H1 (cell line): ENCODE results near the gene PPP1CC. TPM values are rescaled to one million over a fixed set of nuclear protein-coding genes. Genes with fewer than 3 reads are reported as not detected.

Source experiments
- CTCF ChIA-PET: fragments of 300-600 bp; sonication (Branson Sonifier 250); formaldehyde crosslinking; loops from one replicate; lab custom pipeline; 2021; ENCODE audit not compliant: partially characterized antibody; lab: Charles Lee
- POLR2A ChIA-PET: fragments of 300-600 bp; sonication (Branson Sonifier 250); formaldehyde crosslinking; loops from one replicate; lab custom pipeline; 2021; ENCODE audit warnings: inconsistent platforms; ENCODE audit not compliant: partially characterized antibody; lab: Charles Lee
- DNase-seq, 2 experiments: peaks; one replicate each; pipeline versions ENCODE4 v3.0.0 to v3.0.0-alpha.2; 2010 to 2022; ENCODE audit warnings: low spot score in 2 of 2, low read depth in 1 of 2, mixed read lengths in 1 of 2
- FAIRE-seq: peaks from 2 replicates; lab custom pipeline; 2011; peaks lifted over from hg19 to GRCh38; lab: Jason Lieb, UNC
- H2AFZ ChIP-seq: 2 replicates; pipeline ENCODE4 v1.8.1; 2012; ENCODE audit warnings: low read length, inconsistent platforms
- H2AK5ac ChIP-seq: 2 replicates; pipeline ENCODE4 v1.6.1; 2013; ENCODE audit warnings: low read depth, low read length
- H2BK120ac ChIP-seq: replicated peaks from 2 replicates; pipeline ENCODE3; 2013; ENCODE audit warnings: low read depth, low read length, inconsistent platforms
- H2BK12ac ChIP-seq: 2 replicates; pipeline ENCODE4 v1.6.1; 2013; ENCODE audit warnings: low read depth, low read length
- H2BK15ac ChIP-seq: 2 replicates; pipeline ENCODE4 v1.6.1; 2013; ENCODE audit warnings: low read length
- H2BK20ac ChIP-seq: 2 replicates; pipeline ENCODE4 v1.6.1; 2013; ENCODE audit warnings: low read length
- H2BK5ac ChIP-seq: 2 replicates; pipeline ENCODE4 v1.6.1; 2013; ENCODE audit warnings: low read depth, low read length
- H3K14ac ChIP-seq: 2 replicates; pipeline ENCODE4 v1.6.1; 2013; ENCODE audit warnings: inconsistent platforms; ENCODE audit not compliant: insufficient read length
- H3K18ac ChIP-seq: 2 replicates; pipeline ENCODE4 v1.6.1; 2013; ENCODE audit warnings: low read length; ENCODE audit errors: extremely low read depth
- H3K23ac ChIP-seq: 2 replicates; pipeline ENCODE4 v1.6.1; 2013; ENCODE audit warnings: inconsistent platforms; ENCODE audit not compliant: insufficient read length
- H3K23me2 ChIP-seq: 2 replicates; pipeline ENCODE4 v1.6.1; 2013; ENCODE audit warnings: low read depth, low read length
- H3K27ac ChIP-seq: 2 replicates; pipeline ENCODE4 v1.6.1; 2011; ENCODE audit warnings: low read depth, low read length, inconsistent platforms
- H3K27me3 ChIP-seq, 4 experiments: replicated peaks in 1 of 4; 1 replicate in 1 of 4; 2 replicates in 3 of 4; pipeline versions ENCODE4 v1.6.1 to v1.8.1; 2011 to 2013; ENCODE audit warnings: low read length in 3 of 4, mild to moderate bottlenecking in 3 of 4, inconsistent platforms in 2 of 4, mixed read lengths in 2 of 4, moderate library complexity in 1 of 4; ENCODE audit not compliant: control insufficient read depth in 3 of 4, insufficient read depth in 3 of 4; ENCODE audit errors: extremely low read depth in 1 of 4
- H3K36me3 ChIP-seq, 4 experiments: 2 replicates each; pipeline versions ENCODE4 v1.6.1 to v1.8.1; 2011 to 2013; ENCODE audit warnings: mild to moderate bottlenecking in 4 of 4, low read length in 3 of 4, moderate library complexity in 2 of 4, control low read depth in 1 of 4, inconsistent platforms in 1 of 4; ENCODE audit not compliant: insufficient read depth in 4 of 4, control insufficient read depth in 2 of 4
- H3K4ac ChIP-seq: replicated peaks from 2 replicates; pipeline ENCODE3; 2013; ENCODE audit warnings: low read length, low read depth, mixed read lengths, inconsistent platforms; ENCODE audit not compliant: insufficient read length
- H3K4me1 ChIP-seq, 4 experiments: replicated peaks in 1 of 4; 1 replicate in 1 of 4; 2 replicates in 3 of 4; pipeline versions ENCODE4 v1.6.1 to v1.8.1; 2011 to 2013; ENCODE audit warnings: low read length in 3 of 4, inconsistent platforms in 2 of 4, mixed read lengths in 1 of 4; ENCODE audit not compliant: insufficient read depth in 4 of 4, control insufficient read depth in 3 of 4
- H3K4me2 ChIP-seq, 2 experiments: 2 replicates each; pipeline versions ENCODE4 v1.6.1 to v1.8.1; 2011 to 2013; ENCODE audit warnings: low read depth in 2 of 2, low read length in 2 of 2, control low read depth in 1 of 2, inconsistent platforms in 1 of 2, mild to moderate bottlenecking in 1 of 2; ENCODE audit not compliant: insufficient read depth in 1 of 2
- H3K4me3 ChIP-seq, 4 experiments: fragments of 200-600, 300-600 bp in 1 of 4; sonication (generic), shearing (Covaris generic), sonication (Bioruptor Twin) in 1 of 4; 2 replicates each; pipeline versions ENCODE4 v1.5.1 to v1.8.1; 2011 to 2016; ENCODE audit warnings: low read length in 4 of 4, low read depth in 3 of 4, control low read depth in 2 of 4, inconsistent platforms in 2 of 4, mild to moderate bottlenecking in 2 of 4, mixed read lengths in 1 of 4, moderate library complexity in 1 of 4; ENCODE audit not compliant: insufficient read depth in 2 of 4; ENCODE audit errors: extremely low read depth in 1 of 4
- H3K56ac ChIP-seq: replicated peaks from 2 replicates; pipeline ENCODE3; 2013; ENCODE audit warnings: low read depth, mild to moderate bottlenecking, mixed read lengths, low read length, inconsistent platforms; ENCODE audit not compliant: insufficient read length
- H3K79me1 ChIP-seq: 2 replicates; pipeline ENCODE4 v1.6.1; 2013; ENCODE audit warnings: low read depth, low read length, control low read depth
- H3K79me2 ChIP-seq, 2 experiments: 2 replicates each; pipeline versions ENCODE4 v1.6.1 to v1.8.1; 2012 to 2013; ENCODE audit warnings: low read length in 2 of 2, mild to moderate bottlenecking in 2 of 2, inconsistent platforms in 1 of 2; ENCODE audit not compliant: insufficient read depth in 2 of 2, control insufficient read depth in 1 of 2
- H3K9ac ChIP-seq, 4 experiments: replicated peaks in 1 of 4; 1 replicate in 1 of 4; 2 replicates in 3 of 4; pipeline versions ENCODE4 v1.6.1 to v1.8.1; 2011 to 2013; ENCODE audit warnings: low read depth in 3 of 4, low read length in 3 of 4, control low read depth in 2 of 4, mild to moderate bottlenecking in 2 of 4, moderate library complexity in 2 of 4, inconsistent platforms in 1 of 4; ENCODE audit errors: extremely low read depth in 1 of 4
- H3K9me3 ChIP-seq, 2 experiments: 2 replicates each; pipeline versions ENCODE4 v1.6.1 to v1.8.1; 2012 to 2013; ENCODE audit warnings: mild to moderate bottlenecking in 2 of 2, moderate library complexity in 2 of 2, control low read depth in 1 of 2, inconsistent platforms in 1 of 2, low read depth in 1 of 2, low read length in 1 of 2, mixed read lengths in 1 of 2; ENCODE audit not compliant: insufficient read depth in 2 of 2
- H4K20me1 ChIP-seq, 2 experiments: replicated peaks in 1 of 2; 2 replicates each; pipeline versions ENCODE3 to v1.8.1; 2011 to 2013; ENCODE audit warnings: inconsistent platforms in 2 of 2, low read length in 2 of 2, mild to moderate bottlenecking in 1 of 2; ENCODE audit not compliant: insufficient read depth in 2 of 2, control insufficient read depth in 1 of 2
- H4K5ac ChIP-seq: 2 replicates; pipeline ENCODE4 v1.6.1; 2013; ENCODE audit warnings: low read length, low read depth, mixed read lengths, inconsistent platforms; ENCODE audit not compliant: insufficient read length
- H4K8ac ChIP-seq: 2 replicates; pipeline ENCODE4 v1.8.0; 2013; ENCODE audit warnings: mild to moderate bottlenecking, moderate library complexity, low read length, inconsistent platforms; ENCODE audit not compliant: insufficient read depth; ENCODE audit errors: extremely low read depth
- H4K91ac ChIP-seq: replicated peaks from 2 replicates; pipeline ENCODE3; 2013; ENCODE audit warnings: low read length, mixed read lengths, inconsistent platforms; ENCODE audit not compliant: insufficient read length
- CEBPB ChIP-seq: IDR thresholded peaks from 2 replicates; pipeline ENCODE4 v1.6.1; 2012; ENCODE audit warnings: low read depth, low read length
- NANOG ChIP-seq: IDR thresholded peaks from 2 replicates; pipeline ENCODE4 v1.6.1; 2011; ENCODE audit warnings: low read length, low read depth, mild to moderate bottlenecking, inconsistent platforms; ENCODE audit not compliant: insufficient read depth, poor library complexity, severe bottlenecking
- NRF1 ChIP-seq: IDR thresholded peaks from 2 replicates; pipeline ENCODE4 v1.6.1; 2011; ENCODE audit warnings: mild to moderate bottlenecking, low read depth, low read length, improper control_type of control experiment
- RBBP5 ChIP-seq: IDR thresholded peaks from 2 replicates; pipeline ENCODE4 v1.7.1; 2012; ENCODE audit warnings: low read depth, mild to moderate bottlenecking, inconsistent platforms, low read length, moderate library complexity, borderline replicate concordance
- RNF2 ChIP-seq: fragments of 200-900, 300-1000 bp; sonication (generic); IDR thresholded peaks from 2 replicates; pipeline ENCODE4 v1.7.1; 2016; ENCODE audit warnings: borderline replicate concordance, low read depth, mild to moderate bottlenecking, antibody characterized with exemption, low read length; ENCODE audit not compliant: poor library complexity, severe bottlenecking; ENCODE audit errors: missing control alignments
- SIN3A ChIP-seq, 2 experiments: IDR thresholded peaks in 1 of 2; conservative IDR thresholded peaks in 1 of 2; 2 replicates each; pipeline ENCODE4 v1.6.1; 2011 to 2012; ENCODE audit warnings: low read length in 2 of 2, improper control_type of control experiment in 1 of 2, low read depth in 1 of 2, mild to moderate bottlenecking in 1 of 2
- TBP ChIP-seq: IDR thresholded peaks from 2 replicates; pipeline ENCODE4 v1.6.1; 2011; ENCODE audit warnings: low read depth, low read length, improper control_type of control experiment
- ZNF274 ChIP-seq: IDR thresholded peaks from 2 replicates; pipeline ENCODE4 v1.7.0; 2012; ENCODE audit warnings: low read length, borderline replicate concordance; ENCODE audit errors: extremely low read depth
- WGBS, 2 experiments: shearing (Covaris generic) in 1 of 2; methylation state at CpG; one replicate each; pipeline versions ENCODE4 v1.1.6 to v1.1.7; 2013 to 2015; ENCODE audit warnings: low lambda C conversion rate in 2 of 2, mixed read lengths in 2 of 2, inconsistent platforms in 1 of 2, low coverage in 1 of 2, missing lambda C conversion rate in 1 of 2; ENCODE audit not compliant: insufficient replicate concordance in 2 of 2, insufficient coverage in 1 of 2, insufficient read length in 1 of 2; ENCODE audit errors: extremely low coverage in 1 of 2, missing lambda C conversion rate in 1 of 2; 5-methylcytosine and 5-hydroxymethylcytosine counted together
- polyA plus RNA-seq, 7 experiments: library from polyadenylated mRNA; depleted of rRNA in 3 of 7; stranded (reverse) in 5 of 7; unstranded in 2 of 7; fragments of >200 nt in 5 of 7; fragments of 200-250 nt in 2 of 7; gene quantifications; 1 replicate in 5 of 7; 2 replicates in 1 of 7; 4 replicates in 1 of 7; pipeline versions ENCODE4 v1.2.1 to v1.2.3, GENCODE V29; 2011 to 2013; ENCODE audit warnings: missing spikeins in 2 of 7, mixed read lengths in 2 of 7
- total RNA-seq: library from RNA; stranded (reverse); fragmentation: NEBNext Ultra II Directional; extraction: Animal tissue kit (Norgen Biotek cat#: 25700); gene quantifications from 2 replicates; pipeline ENCODE4 v1.2.1, GENCODE V29; 2021

The PPP1CC gene
- total and polyA plus RNA-seq, 2 of the 8 experiments (the other 6 are each of a cell fraction or from before 2014, with no cell fraction given) = 193 to 350 TPM

- Histone ChIP-seq H3K23me2 (peaks cover 10% of the 10 kb centered on the region), H4K8ac (no peak overlapping the region), H2BK5ac (no peak overlapping the region), H2BK120ac (no peak overlapping the region), H3K36me3 (no peaks in the 10 kb centered on the region; a peak in 1 of 8 replicates), H4K20me1 (peaks cover 4 to 5% of the 10 kb centered on the region in 2 experiments), H3K27me3 (no peaks in the 10 kb centered on the region), H3K18ac (no peak overlapping the region), H2BK12ac (no peak overlapping the region), H3K4me2 (no peak overlapping the region), H2AK5ac (no peak overlapping the region), H3K56ac (no peak overlapping the region), H3K4me3 (no peak overlapping the region), H2AFZ (no peak overlapping the region), H3K79me1 (no peaks in the 10 kb centered on the region), H3K79me2 (peaks cover 10 to 17% of the 10 kb centered on the region in 2 experiments), H4K5ac (no peak overlapping the region), H4K91ac (no peak overlapping the region), H2BK15ac (no peak overlapping the region), H3K23ac (no peak overlapping the region), H3K9ac (no peak overlapping the region), H3K4ac (no peak overlapping the region), H3K27ac (no peak overlapping the region), H3K4me1 (peaks cover 2 to 5% (median 5%) of the 10 kb centered on the region in 4 experiments; a peak in 5 of 7 replicates), H3K14ac (no peak overlapping the region), H3K9me3 (no peaks in the 10 kb centered on the region), H2BK20ac (no peak overlapping the region)
- POLR2A ChIA-PET = interaction anchor here (0.7 kb wide), 1 partner anchor 30 kb away, joined by 3 read pairs; no protein-coding TSS in a partner anchor
- no peak for TF ChIP-seq NRF1
- no peak for TF ChIP-seq RNF2
- no peak for TF ChIP-seq NANOG
- TF ChIP-seq SIN3A (conservative IDR thresholded peaks at IDR 0.05 in 1 of 2, IDR thresholded peaks at IDR 0.05 in 1 of 2; ENCODE audit: low read depth in 1 of 2, low read length in 2 of 2) = no peak
- no peak for TF ChIP-seq RBBP5
- TF ChIP-seq CEBPB = no peak
- TF ChIP-seq ZNF274 = no peak
- no peak for TF ChIP-seq TBP
- FAIRE-seq = no peak
- DNase-seq = no peak
- CTCF ChIA-PET = interaction anchor here (1.0 kb wide), 1 partner anchor 13 kb away, joined by 5 read pairs; no protein-coding TSS in a partner anchor
- 92% methylated on average over 6 of the region's 6 CpGs; no CpG with 5 or more reads in 1 of the 2 experiments for whole genome bisulfite sequencing, 2 experiments
Observed at GRCh38 chr12:110746550-110746949, 3.9 kb upstream of the PPP1CC start.
